Left lung (tissue), 10 donors: Measurements from ENCODE around the gene ADORA2B. TPM values are rescaled to one million over a fixed set of nuclear protein-coding genes. Genes with fewer than 3 reads are reported as not detected.
A peak's percentile ranks its signal among the peaks of the same experiment; 100 is the strongest.

Source experiments
- ATAC-seq: fragments of 200-7000 bp; cut with Tn5 transposase; one replicate; pipeline ENCODE4 v1.9.1; 2020; ENCODE audit warnings: moderate library complexity
- DNase-seq, 4 donors: peaks; one replicate each; pipeline ENCODE4 v3.0.0-alpha.2; 2013 to 2020
- H3K27ac ChIP-seq, 2 donors: fragments of 200-600 bp; sonication (generic) in 1 of 2; one replicate each; pipeline versions ENCODE4 v1.5.0 to v1.8.0; 2020 to 2021
- H3K27me3 ChIP-seq, 2 donors: fragments of 200-600 bp; sonication (generic) in 1 of 2; one replicate each; pipeline versions ENCODE4 v1.5.0 to v1.8.0; 2020 to 2021
- H3K36me3 ChIP-seq, 2 donors: fragments of 200-600 bp; sonication (generic) in 1 of 2; one replicate each; pipeline versions ENCODE4 v1.5.0 to v1.8.0; 2020 to 2021
- H3K4me1 ChIP-seq, 2 donors: fragments of 200-600 bp; one replicate each; pipeline ENCODE4 v1.8.0; 2021
- H3K4me3 ChIP-seq, 2 donors: fragments of 200-600 bp; sonication (generic) in 1 of 2; one replicate each; pipeline versions ENCODE4 v1.5.0 to v1.8.0; 2020 to 2021; ENCODE audit warnings: mild to moderate bottlenecking in 1 of 2
- H3K9me3 ChIP-seq, 2 donors: fragments of 200-600 bp; sonication (generic) in 1 of 2; one replicate each; pipeline versions ENCODE4 v1.5.0 to v1.8.0; 2020 to 2021
- intact Hi-C, 2 donors: fragments of 100-400 bp; cut with DNase I; formaldehyde crosslinking; loops; one replicate each; pipeline versions ENCODE4 v1.11.2 to v1.14.2; 2022
- polyA plus RNA-seq, 6 donors: library from polyadenylated mRNA; unstranded; fragments of 120-200 nt; gene quantifications; one replicate each; pipeline ENCODE4 v1.2.1, GENCODE V29; 2013; ENCODE audit not compliant: insufficient read length in 6 of 6
- total RNA-seq, 2 donors: library from RNA; stranded (reverse); fragmentation: NEBNext Ultra II Directional; extraction: Animal tissue kit (Norgen Biotek cat#: 25700); gene quantifications; one replicate each; pipeline ENCODE4 v1.2.1, GENCODE V29; 2021
- TF ChIP-seq, protein P1 (sequence below), 2 donors: fragments of 200-600 bp; sonication (generic) in 1 of 2; IDR thresholded peaks; one replicate each; pipeline versions ENCODE4 v1.5.0 to v1.8.0; 2021; ENCODE audit warnings: antibody characterized with exemption in 2 of 2
- donor health status: DM: no; HTN: yes; CAD: no.
- donor health status: DM: no; HTN: no; CAD: no.

The ADORA2B gene
- total and polyA plus RNA-seq, 8 donors = 2.3 to 12.2 (median 6.3) TPM

GRCh38 chr17:15918261-15918660 is 26.7 kb upstream of the ADORA2B start:
- intact Hi-C loops = no loop called here

DNA sequence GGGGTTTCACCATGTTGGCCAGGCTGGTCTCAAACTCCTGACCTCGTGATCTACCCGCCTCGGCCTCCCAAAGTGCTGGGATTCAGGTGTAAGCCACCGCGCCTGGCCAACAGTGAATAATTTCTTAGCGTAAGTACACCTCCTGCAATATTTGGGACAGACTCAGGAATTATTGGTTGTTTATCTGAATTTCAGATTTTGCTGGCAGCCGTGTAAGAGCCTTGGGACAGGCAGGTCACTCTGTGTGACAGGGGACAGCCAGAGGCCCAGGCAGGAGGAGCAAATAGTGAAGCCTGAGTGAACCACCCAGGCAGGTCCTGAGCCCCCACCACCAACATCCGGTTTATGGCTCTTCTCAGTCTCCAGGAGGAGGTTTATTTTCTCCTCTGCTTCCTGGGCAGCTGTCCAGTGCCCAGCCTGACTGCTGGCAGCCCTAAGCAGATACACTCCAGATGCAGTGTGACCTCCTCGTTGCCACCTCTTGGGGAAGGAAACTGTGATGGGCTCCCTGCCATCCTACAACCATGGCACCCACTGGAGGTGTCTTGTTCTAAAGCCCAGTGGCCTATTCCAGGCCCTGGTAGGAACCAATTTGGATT is 26.2 kb upstream of the ADORA2B start:
- TF ChIP-seq, protein P1, sequence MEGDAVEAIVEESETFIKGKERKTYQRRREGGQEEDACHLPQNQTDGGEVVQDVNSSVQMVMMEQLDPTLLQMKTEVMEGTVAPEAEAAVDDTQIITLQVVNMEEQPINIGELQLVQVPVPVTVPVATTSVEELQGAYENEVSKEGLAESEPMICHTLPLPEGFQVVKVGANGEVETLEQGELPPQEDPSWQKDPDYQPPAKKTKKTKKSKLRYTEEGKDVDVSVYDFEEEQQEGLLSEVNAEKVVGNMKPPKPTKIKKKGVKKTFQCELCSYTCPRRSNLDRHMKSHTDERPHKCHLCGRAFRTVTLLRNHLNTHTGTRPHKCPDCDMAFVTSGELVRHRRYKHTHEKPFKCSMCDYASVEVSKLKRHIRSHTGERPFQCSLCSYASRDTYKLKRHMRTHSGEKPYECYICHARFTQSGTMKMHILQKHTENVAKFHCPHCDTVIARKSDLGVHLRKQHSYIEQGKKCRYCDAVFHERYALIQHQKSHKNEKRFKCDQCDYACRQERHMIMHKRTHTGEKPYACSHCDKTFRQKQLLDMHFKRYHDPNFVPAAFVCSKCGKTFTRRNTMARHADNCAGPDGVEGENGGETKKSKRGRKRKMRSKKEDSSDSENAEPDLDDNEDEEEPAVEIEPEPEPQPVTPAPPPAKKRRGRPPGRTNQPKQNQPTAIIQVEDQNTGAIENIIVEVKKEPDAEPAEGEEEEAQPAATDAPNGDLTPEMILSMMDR (IDR thresholded peaks at IDR 0.05) = no peak
- peak; percentile 68 for ATAC-seq
- Histone ChIP-seq H3K27me3 (peaks cover 9 to 17% of the 10 kb centered on the region in 2 donors), H3K4me3 (no peak overlapping the region), H3K36me3 (no peaks in the 10 kb centered on the region), H3K4me1 (peaks cover 0 to 13% of the 10 kb centered on the region in 2 donors), H3K27ac (no peak overlapping the region), H3K9me3 (no peaks in the 10 kb centered on the region)
- intact Hi-C loops = no loop called here
- DNase-seq = no peak

More at GRCh38 chr17:15918261-15918660, 26.7 kb upstream of the ADORA2B start:
- no peak overlapping the region for H3K4me3 ChIP-seq
- H3K27me3 ChIP-seq = peaks cover 9 to 17% of the 10 kb centered on the region in 2 donors
- DNase-seq (no peak), ATAC-seq (no peak)
- TF ChIP-seq, protein P1 (IDR thresholded peaks at IDR 0.05) = no peak
- H3K4me1 ChIP-seq = peaks cover 0 to 13% of the 10 kb centered on the region in 2 donors
- H3K27ac ChIP-seq = no peak overlapping the region
- no peaks in the 10 kb centered on the region for H3K36me3 ChIP-seq
- H3K9me3 ChIP-seq = no peaks in the 10 kb centered on the region

GRCh38 chr17:15919466-15919865 is 25.5 kb upstream of the ADORA2B start:
- H3K4me3 ChIP-seq = no peak overlapping the region
- H3K27ac ChIP-seq = no peak overlapping the region
- peaks cover 9 to 17% of the 10 kb centered on the region in 2 donors for H3K27me3 ChIP-seq
- TF ChIP-seq, protein P1 (IDR thresholded peaks at IDR 0.05) = no peak
- DNase-seq (no peak), ATAC-seq (no peak)
- H3K9me3 ChIP-seq = no peaks in the 10 kb centered on the region
- H3K36me3 ChIP-seq = no peaks in the 10 kb centered on the region
- H3K4me1 ChIP-seq = peaks cover 0 to 11% of the 10 kb centered on the region in 2 donors
- intact Hi-C loops = no loop called here

- TF ChIP-seq, protein P1 (IDR thresholded peaks at IDR 0.05) = no peak
- H3K4me3 ChIP-seq = no peak overlapping the region
- no peak for DNase-seq
- intact Hi-C loops = no loop called here
- H3K27me3 ChIP-seq = peaks cover 9 to 17% of the 10 kb centered on the region in 2 donors
- no peaks in the 10 kb centered on the region for H3K36me3 ChIP-seq
- ATAC-seq = no peak
- no peak overlapping the region for H3K27ac ChIP-seq
- peaks cover 0 to 9% of the 10 kb centered on the region in 2 donors for H3K4me1 ChIP-seq
- H3K9me3 ChIP-seq = no peaks in the 10 kb centered on the region
Observed at GRCh38 chr17:15920758-15921239, 24.1 kb upstream of the ADORA2B start.

GRCh38 chr17:15921640-15922039 is 23.3 kb upstream of the ADORA2B start:
- DNase-seq = no peak
- Histone ChIP-seq H3K9me3 (no peaks in the 10 kb centered on the region), H3K27ac (no peak overlapping the region), H3K4me1 (peaks cover 0 to 9% of the 10 kb centered on the region in 2 donors), H3K4me3 (no peak overlapping the region), H3K27me3 (peaks cover 9 to 15% of the 10 kb centered on the region in 2 donors), H3K36me3 (no peaks in the 10 kb centered on the region)
- TF ChIP-seq, protein P1 (IDR thresholded peaks at IDR 0.05) = no peak
- intact Hi-C loops = no loop called here
- ATAC-seq = no peak
